PFSK-1 (cell line): ENCODE results near the gene XPNPEP2.

Experiments
- FOXP2 ChIP-seq: optimal IDR thresholded peaks from 2 replicates; pipeline ENCODE3; 2011; ENCODE audit warnings: borderline replicate concordance, control low read depth, inconsistent platforms; ENCODE audit not compliant: insufficient read depth; ENCODE audit errors: extremely low read length, extremely low read depth
- POLR2AphosphoS5 ChIP-seq: IDR thresholded peaks from 2 replicates; pipeline ENCODE4 v1.6.1; 2012; ENCODE audit warnings: low read depth, mild to moderate bottlenecking, control low read depth, low read length, moderate library complexity
- SIN3A ChIP-seq: IDR thresholded peaks from 2 replicates; pipeline ENCODE4 v1.6.1; 2012; ENCODE audit warnings: mild to moderate bottlenecking, low read length, moderate library complexity, borderline replicate concordance; ENCODE audit not compliant: insufficient read depth
- TAF1 ChIP-seq: IDR thresholded peaks from 2 replicates; pipeline ENCODE4 v1.6.1; 2012; ENCODE audit warnings: low read length, control low read depth, borderline replicate concordance; ENCODE audit not compliant: insufficient read depth
- TF ChIP-seq, protein P1 (sequence below), 2 experiments: IDR thresholded peaks; 2 replicates each; pipeline versions ENCODE4 v1.6.1 to v1.8.0; 2011 to 2012; ENCODE audit warnings: low read depth in 2 of 2, low read length in 2 of 2, control low read depth in 1 of 2, inconsistent platforms in 1 of 2, mild to moderate bottlenecking in 1 of 2, moderate library complexity in 1 of 2; ENCODE audit not compliant: insufficient read depth in 1 of 2

The XPNPEP2 gene

GRCh38 chrX:129777218-129778030 lies 38.6 kb downstream of the XPNPEP2 start:
- TF ChIP-seq FOXP2 (peak; percentile 70), SIN3A (no peak)

DNA sequence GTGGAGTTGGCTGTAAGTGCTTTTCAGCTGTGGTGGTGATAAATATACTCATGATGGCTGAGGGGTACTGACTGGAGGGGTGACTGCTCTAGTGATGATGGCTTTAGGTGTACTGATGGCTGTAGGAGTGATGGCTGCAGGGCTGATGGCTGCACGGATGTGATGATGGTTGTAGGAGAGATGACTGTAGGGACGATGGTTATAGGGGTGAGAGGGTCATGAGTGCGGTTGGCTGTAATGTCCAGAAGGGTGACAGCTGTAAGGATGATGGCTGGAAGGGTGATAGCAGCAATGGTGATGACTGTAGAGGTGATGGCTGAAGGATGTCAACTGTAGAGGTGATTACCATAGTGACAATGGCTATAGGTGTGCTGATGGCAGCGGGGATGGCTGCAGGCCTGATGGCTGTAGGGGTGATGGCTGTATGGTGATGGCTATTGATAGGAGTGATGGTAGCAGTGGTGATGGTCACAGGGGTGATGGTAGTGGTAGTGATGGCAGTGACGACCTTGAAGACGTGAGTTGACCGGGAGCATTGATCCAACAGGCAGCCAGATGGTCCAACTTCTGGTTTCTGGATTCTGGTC lies 40.4 kb downstream of the XPNPEP2 start:
- no peak for TF ChIP-seq FOXP2
- TF ChIP-seq, protein P1, sequence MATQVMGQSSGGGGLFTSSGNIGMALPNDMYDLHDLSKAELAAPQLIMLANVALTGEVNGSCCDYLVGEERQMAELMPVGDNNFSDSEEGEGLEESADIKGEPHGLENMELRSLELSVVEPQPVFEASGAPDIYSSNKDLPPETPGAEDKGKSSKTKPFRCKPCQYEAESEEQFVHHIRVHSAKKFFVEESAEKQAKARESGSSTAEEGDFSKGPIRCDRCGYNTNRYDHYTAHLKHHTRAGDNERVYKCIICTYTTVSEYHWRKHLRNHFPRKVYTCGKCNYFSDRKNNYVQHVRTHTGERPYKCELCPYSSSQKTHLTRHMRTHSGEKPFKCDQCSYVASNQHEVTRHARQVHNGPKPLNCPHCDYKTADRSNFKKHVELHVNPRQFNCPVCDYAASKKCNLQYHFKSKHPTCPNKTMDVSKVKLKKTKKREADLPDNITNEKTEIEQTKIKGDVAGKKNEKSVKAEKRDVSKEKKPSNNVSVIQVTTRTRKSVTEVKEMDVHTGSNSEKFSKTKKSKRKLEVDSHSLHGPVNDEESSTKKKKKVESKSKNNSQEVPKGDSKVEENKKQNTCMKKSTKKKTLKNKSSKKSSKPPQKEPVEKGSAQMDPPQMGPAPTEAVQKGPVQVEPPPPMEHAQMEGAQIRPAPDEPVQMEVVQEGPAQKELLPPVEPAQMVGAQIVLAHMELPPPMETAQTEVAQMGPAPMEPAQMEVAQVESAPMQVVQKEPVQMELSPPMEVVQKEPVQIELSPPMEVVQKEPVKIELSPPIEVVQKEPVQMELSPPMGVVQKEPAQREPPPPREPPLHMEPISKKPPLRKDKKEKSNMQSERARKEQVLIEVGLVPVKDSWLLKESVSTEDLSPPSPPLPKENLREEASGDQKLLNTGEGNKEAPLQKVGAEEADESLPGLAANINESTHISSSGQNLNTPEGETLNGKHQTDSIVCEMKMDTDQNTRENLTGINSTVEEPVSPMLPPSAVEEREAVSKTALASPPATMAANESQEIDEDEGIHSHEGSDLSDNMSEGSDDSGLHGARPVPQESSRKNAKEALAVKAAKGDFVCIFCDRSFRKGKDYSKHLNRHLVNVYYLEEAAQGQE (IDR thresholded peaks at IDR 0.05; ENCODE audit: insufficient read depth in 1 of 2, low read depth in 2 of 2, low read length in 2 of 2) = no peak
- TF ChIP-seq SIN3A = no peak
- no peak for TF ChIP-seq POLR2AphosphoS5
- no peak for TF ChIP-seq TAF1

DNA sequence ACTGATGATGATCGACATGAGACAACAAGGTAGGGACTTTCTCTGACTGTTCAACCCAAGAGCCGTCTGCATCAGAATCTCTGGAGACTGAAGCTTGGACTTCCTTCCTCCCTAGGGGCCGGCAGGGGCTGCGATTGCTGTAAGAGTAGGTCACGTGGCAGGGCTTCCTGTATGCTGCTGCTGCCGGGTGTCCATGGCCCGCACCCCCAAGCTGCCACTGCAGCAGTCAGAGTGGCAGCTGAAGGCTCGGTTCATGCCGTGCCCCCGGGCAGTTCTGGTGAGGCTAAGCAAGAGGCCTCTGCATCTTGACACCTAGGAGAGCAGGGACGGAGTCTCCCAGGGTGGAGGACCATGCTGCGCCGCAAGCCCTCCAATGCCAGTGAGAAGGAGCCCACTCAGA lies 41.0 kb downstream of the XPNPEP2 start, which contains the start of gene SASH3:
TSS of gene SASH3 (plus strand) at position 203 of the 400 bp plus-strand sequence. CDS start at position 352, 149 bp downstream.
- TF ChIP-seq SIN3A (no peak), POLR2AphosphoS5 (no peak), FOXP2 (no peak), TAF1 (no peak)
- TF ChIP-seq, protein P1 (IDR thresholded peaks at IDR 0.05; ENCODE audit: insufficient read depth in 1 of 2, low read depth in 2 of 2, low read length in 2 of 2) = no peak

DNA sequence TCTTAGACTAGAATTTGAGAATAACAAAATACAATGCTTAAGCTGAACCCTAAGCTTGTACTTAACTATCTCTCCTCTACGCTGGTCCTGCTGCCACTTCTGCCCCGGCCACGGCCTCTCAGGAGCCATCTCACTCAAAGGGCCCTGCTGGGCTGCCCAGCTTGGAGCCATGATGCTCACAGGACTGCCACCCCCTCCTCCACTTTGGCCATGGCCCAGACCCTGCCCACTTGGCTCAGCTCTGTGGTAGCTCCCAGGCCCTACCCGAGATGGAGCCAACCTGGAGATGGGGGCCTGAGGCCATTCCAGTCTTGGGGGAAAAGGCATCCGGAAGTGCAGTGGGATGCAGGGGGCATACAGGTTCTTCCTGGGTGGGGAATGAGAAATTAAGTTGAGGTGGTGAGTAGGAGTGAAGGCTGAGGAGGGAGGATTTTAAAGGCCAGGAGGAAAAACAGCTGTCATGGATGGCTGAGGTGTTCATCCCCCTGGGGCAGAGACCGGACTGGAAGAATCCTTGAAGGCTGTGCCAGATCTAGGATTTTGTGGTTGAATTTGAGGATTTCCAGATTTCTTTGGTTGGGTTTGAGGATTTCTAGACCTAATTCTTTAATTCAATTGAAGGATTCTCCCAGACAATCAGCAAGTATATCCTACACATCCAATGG lies 41.8 kb downstream of the XPNPEP2 start:
- TF ChIP-seq POLR2AphosphoS5 (no peak), TAF1 (no peak), SIN3A (no peak), FOXP2 (no peak)
- TF ChIP-seq, protein P1 (IDR thresholded peaks at IDR 0.05; ENCODE audit: insufficient read depth in 1 of 2, low read depth in 2 of 2, low read length in 2 of 2) = no peak

DNA sequence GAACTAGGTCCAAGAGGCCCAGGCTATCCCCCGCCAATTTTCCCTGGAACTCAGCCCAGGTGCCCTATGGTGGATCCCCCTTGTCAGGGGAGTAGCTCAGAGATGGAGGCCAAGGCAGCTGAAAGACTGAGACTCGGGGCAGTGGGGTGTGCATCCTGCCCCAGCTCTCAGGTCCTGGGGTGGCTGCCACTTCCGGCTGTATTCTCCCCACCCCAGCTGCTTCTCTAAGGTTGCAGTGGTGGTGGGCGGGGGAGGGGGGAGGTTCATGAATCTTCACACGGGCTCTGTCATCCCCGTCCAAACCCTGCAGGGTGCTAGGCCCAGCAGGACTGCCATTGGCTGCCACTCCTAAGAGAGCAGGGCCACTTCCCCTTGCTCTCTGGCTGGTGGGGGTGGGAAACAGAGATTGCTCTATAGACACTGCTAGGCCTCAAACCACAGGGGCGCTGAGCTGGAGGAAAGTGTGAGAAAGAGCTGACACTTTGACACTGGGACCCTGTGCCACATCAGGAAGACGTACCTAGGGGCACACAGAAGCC lies 42.4 kb downstream of the XPNPEP2 start:
- TF ChIP-seq, protein P1 (IDR thresholded peaks at IDR 0.05; ENCODE audit: insufficient read depth in 1 of 2, low read depth in 2 of 2, low read length in 2 of 2) = no peak
- TF ChIP-seq TAF1 = no peak
- no peak for TF ChIP-seq FOXP2
- TF ChIP-seq POLR2AphosphoS5 = no peak
- no peak for TF ChIP-seq SIN3A
